ENCODE data around the gene LTBP2. TPM values are rescaled to one million over a fixed set of nuclear protein-coding genes. Genes with fewer than 3 reads are reported as not detected.

The LTBP2 gene
- total RNA-seq (2022; extraction: Qiagen RNA extraction): 7.8 to 11.4 TPM (median 10.0 TPM) in 5 replicates

DNA sequence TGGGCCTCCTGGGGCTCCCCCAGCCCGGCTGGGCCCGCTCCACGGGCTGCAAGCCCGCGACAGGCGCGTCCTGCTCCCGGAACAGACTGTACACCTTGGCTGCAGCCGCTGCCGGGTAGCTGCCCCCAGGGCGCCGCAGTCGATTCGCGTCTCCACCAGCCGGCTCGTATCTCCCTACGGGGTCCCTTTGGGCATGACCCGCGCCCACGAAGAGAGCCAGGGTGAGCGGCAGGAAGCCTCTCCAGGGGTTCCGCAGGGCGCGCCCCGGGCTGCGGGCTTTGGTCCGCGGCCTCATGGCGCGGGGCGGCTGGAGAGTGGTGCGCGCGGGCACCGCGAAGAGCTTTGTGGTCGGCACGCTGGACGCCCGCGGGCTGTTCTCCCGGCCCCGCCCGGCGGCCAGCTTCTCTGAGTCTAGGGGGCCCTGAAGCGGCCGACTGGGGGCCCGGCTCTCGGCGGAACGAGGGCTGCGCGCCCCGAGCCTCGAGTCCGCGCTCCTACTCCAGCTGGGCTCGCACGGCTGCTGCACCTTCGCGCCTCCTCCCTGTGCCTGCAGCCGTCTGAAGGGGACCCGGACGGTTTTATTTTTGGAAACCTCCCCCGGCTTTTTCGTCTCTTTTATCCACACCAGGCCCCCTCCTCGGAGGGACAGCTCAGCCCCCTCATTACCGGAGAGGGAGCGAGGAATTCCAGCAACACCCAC is at the start of gene LTBP2:
Gene LTBP2 (minus strand): TSS at position 588 of the 700 bp plus-strand sequence. CDS start 293 bp downstream, at position 295.

DNA sequence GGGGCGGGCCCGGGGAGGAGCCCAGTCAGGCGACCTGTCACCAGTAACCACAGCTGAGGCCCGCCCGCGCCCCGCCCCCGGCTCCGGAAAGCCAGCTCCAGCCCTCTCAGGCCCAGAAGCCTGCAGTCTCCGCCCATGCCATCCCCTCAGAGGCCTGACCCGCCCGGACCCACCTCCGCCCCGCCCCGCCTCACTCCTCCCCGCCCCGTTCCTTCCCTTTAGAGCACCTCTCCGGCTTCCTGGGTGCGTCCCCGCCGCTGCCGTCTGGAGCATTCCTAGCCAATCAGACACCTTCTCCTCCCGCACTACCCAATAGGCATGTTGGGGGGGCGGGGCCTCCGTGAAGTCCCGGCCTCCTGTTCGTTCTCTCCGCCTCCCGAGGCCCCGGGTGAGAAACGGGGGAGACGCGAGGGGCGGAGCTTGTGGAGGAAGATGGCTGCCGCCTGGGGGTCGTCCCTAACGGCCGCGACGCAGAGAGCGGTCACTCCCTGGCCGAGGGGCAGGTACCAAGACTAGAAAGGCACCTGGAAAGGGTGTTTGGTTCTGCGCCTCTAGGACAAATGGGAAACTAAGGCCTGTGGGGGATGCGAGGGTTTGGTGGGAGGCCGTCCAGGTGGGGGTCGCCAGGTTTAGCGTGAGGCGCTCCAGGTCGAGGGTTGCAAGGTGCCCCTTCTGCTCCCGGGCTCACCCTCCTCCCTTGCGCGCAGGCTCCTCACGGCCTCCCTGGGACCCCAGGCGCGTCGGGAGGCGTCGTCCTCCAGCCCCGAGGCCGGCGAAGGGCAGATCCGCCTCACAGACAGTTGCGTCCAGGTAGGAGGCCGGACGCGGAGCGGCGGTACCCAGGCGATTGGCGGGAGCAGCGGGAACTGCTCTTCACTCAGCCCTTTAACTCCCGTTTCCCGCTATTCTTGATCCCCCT is 118.4 kb downstream of the LTBP2 start, which contains the start of gene ISCA2:
Gene ISCA2 (plus strand): TSS at position 423 of the 919 bp plus-strand sequence. CDS start 10 bp downstream, at position 433.

DNA sequence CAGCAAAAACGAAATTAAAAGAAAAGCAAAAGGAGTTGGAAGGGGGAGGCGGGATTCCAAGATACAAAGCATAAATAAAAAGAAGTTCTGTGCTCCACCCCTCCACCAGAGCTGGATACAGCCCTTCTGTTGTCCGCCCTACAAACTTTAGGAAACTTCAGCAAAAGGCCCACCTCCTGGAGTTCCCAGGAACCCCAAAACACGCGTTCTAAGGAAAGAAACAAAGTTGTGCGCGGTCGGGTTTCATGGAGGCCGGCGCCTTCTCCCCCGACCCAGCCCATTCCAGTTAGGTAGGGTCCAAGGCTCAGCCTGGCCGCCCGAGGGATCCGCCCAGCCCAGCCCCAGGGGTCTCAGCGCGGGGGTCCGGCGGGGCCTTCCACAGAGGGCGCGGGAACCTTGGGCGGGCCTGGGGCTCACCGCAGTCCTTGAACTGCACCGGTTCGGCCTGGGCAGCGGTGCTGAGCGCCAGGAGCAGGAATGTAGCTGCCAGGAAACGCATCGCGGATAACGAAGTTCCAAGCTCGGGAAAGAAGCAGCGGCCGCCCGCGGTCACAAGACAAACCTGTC is 119.2 kb downstream of the LTBP2 start, which contains the start of gene NPC2:
Gene NPC2 (minus strand): TSS at position 530 of the 567 bp plus-strand sequence. CDS start 31 bp downstream, at position 499.

Other genes starting within 250 kb of the LTBP2 start
- gene SYNDIG1L, start 186.0 kb downstream of the LTBP2 start, total RNA-seq (2022; extraction: Qiagen RNA extraction): 0.03 TPM in 1 of 5 replicates, not detected in the others
- 217 to 345 TPM (median 234 TPM) in 5 replicates for gene NPC2, start 118.9 kb downstream of the LTBP2 start, total RNA-seq (2022; extraction: Qiagen RNA extraction)
- gene ISCA2, start 118.5 kb downstream of the LTBP2 start, total RNA-seq (2022; extraction: Qiagen RNA extraction): 32.2 to 45.1 TPM (median 40.5 TPM) in 5 replicates
- 20.7 to 24.3 TPM (median 23.4 TPM) in 5 replicates for gene AREL1, start 100.8 kb upstream of the LTBP2 start, total RNA-seq (2022; extraction: Qiagen RNA extraction)
- gene FCF1, start 100.9 kb upstream of the LTBP2 start, total RNA-seq (2022; extraction: Qiagen RNA extraction): 40.8 to 64.4 TPM (median 42.8 TPM) in 5 replicates
- gene YLPM1, start 151.1 kb upstream of the LTBP2 start, total RNA-seq (2022; extraction: Qiagen RNA extraction): 30.2 to 41.3 TPM (median 34.2 TPM) in 5 replicates

Measured in A549 treated with AZD2906 at 1 μM for 4 hours (cell line).